ENCODE measurements around the gene HLA-E.
"Not testable (repeated sequence)": the region's sequence is repeated elsewhere in the genome, so short reads cannot be mapped to it uniquely, and the experiment has no call there.

The HLA-E gene

DNA sequence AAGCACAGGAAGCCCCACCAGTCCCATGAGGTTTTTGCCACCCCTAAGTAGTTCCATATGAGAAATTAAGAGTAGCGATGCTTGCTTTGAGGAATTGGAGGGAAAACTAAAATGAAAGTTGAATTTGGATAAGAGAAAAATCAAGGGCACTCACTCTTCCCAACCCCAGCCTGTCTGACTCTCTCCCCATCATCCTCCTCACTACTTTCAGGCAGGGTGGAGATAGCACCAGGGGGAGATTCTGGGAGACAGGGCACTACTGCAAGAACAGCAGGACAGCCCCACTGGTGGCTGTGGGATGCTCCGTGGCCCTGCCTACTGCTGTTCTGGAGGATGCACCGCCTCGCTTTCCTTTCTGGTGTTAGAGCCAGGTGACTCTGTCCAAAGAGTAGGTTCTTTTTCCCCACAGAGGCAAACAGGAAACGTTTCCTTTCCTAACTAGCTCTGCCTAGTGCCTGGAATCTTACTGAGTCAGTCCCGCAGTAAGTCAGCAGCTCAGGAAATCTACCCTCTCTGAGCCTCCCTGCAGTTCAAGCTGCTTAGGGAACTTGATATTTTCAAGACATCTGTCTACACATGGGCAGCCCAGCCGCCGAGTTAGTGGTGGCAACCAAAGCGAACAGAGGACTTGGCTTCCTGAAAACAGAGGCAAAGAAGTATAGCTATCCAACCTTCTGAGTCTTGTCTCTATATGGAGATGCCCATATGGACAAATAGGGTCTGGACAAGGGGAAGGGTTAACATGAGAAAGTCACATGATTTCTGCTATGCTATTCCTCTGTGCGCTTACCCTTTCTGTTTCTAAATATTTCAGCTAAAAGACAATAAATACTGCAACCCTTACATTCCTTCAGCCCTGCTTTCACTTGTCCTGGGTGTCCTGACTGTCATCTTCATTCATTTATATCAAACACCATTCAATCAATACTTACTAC lies 11.4 kb downstream of the HLA-E start:
- no peak for DNase-seq (ENCODE audit: extremely low read depth in 1 of 2, low read depth in 1 of 2)

DNA sequence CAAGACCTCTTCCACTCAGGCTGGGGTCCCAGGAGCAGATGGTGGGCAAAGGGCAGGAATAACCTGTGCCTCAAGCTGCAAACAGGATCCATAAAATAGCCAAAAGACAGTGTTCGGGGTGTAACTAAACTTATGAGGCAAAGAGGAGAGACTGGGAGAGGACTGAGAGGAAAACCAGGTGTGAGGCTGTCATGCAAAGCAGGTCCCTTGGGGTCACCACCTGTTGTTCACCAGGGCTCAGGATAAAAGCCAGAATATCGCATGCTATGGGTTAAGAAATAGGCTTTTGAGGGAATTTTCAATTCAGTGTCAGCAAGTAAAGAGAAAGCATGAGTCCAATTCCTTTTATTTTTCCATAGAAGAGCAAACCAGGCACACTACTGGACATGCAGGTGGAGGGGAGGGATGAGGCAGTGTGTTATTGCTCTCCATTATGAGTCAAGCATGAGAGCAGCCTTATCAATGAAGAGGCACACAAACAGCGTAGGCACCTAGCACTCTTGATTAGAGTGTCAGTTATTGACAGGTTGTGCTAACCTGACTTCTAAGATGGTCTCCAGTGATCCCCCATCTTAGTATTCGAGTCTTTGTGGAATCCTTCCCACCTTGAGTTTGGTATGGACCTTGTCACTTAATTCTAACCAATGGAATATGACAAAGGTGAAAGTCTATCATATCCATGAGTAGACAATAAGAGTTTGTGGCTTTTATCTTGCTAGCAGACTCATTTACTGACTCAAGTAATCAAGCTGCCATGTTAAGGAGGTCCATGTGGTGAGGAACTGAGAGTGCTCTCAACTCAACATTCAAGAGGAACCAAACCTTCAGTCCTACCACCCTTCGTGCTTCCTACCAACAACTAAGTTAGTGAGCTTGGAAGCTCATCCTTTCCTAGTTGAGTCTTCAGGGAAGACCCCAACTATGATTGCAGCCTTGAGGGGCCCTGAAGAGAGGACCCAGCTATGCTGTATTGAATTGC lies 18.8 kb downstream of the HLA-E start:
- no peak for DNase-seq (ENCODE audit: extremely low read depth in 1 of 2, low read depth in 1 of 2)

DNA sequence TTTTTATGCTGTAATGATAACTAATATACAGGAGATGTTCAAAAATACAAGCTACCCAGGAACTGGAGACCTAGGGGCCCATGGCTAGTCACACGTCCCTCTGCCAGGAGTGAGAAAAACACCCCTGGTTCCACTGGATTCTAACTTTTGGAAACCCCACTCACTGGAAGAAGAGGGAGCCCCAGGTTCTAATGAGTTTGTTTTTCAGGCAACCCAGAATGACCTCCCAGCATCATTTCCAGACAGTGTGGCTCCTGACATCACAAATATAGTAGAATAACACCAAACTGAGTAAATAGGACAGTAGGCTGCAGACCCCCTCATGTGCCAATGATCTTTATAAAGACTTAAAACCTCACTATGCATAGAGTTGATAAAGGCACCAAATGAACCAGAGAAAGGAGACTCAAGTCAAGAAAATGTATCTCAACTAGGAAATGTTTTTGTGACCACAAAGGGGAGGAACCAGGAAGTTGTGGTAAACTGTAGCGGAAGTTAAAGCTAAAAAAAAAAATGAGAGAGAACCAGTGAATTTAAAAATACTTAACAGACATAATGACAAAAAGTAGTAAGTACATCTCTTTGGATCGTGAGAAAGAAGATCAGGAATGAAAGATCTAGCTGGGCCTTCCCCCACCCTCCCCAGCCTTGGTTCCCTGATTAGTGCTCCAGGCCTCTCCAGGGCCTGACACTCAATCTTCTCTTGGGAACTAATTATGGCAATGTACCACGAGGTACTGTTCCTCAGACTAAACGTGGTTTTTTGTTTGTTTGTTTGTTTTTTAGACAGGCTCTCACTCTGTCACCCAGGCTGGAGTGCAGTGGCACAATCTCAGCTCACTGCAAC lies 19.8 kb downstream of the HLA-E start:
- DNase-seq (ENCODE audit: extremely low read depth in 1 of 2, low read depth in 1 of 2) = no peak

DNA sequence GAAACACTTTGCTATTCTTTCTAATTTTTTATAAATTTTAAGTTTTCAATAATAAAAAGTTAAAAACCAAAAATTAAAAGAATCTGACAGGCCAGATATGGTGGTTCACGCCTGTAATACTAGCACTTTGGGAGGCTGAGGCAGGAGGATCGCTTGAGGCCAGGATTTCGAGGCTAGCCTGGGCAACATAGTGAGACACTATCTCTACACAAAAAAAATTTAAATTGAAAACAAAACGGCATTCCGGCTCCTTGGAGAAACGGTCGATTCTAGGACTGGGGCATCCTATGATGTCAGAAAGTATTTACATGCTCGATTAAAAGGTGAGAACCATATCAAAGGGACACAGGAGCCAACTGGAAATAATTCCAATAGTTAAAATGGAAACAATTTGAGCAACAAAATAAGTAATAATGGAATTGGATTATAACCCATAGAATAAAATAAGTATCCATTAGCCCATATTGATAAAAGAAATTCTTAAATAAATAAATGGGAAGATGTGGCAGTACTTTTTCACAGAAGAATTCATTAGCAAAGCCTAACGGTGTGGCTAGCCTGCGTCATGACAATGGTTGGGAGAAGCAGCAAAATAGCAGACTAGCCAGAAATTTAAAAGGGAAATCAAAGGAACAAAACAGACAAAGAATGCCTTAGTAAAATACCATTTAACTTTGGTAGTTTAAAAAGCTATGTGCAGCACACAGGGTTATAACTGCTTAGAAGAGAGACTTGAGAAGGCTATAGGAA lies 21.3 kb downstream of the HLA-E start:
- no peak for DNase-seq (ENCODE audit: extremely low read depth in 1 of 2, low read depth in 1 of 2)

DNA sequence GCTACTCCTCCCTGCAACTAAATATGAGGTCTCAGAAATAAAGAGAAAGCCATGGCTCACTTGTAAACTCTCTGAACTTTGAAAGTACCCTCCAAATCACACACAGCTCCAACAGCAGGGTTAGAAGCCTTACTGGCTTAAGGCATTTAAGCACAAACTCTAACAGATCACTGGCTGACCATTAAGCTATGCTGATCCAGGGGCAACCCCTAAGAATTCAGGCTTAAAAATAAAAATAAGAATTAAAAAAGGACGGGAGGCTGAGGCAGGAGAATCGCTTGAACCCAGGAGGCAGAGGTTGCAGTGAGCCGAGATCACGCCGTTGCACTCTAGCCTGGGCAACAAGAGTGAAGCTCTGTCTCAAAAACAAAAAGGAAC lies 21.8 kb downstream of the HLA-E start:
- no peak for DNase-seq (ENCODE audit: extremely low read depth in 1 of 2, low read depth in 1 of 2)

DNA sequence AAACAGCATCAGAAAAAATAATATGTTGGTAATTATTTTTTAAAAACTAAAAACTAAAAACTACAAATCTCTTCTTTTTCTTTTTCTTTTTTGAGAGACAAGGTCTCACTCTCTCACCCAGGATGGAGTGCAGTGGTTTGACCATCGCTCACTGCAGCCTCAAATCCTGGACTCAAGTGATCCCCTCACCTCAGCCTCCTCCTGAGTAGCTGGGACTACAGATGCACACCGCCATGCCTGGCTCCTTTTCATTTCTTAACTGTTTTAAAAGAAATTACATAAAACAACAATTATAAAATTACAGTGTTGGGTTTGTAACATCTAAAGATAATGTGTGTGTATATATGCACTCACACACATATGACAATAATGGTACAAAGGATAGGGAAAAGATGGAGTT lies 24.1 kb downstream of the HLA-E start:
- DNase-seq (ENCODE audit: extremely low read depth in 1 of 2, low read depth in 1 of 2) = no peak

DNA sequence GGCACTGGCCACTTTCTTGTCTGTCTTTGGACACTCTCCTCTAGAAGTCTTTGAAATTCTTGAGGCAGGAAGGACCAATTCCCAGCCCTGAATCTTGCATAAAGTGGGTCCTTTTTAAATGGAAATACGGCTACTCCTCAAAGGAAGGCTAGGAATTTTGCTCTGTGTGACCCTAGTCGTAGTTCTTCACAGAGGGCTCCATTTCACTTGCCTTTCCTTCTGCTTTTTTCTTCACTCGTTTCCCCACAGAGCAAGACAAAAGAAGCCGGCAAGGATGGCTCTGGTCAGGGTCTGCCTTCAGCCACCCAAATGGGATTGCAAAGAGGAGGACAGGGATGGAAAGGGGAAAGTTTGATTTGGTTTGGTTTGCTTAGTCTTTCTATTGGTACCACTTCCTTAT lies 25.8 kb downstream of the HLA-E start:
- DNase-seq (ENCODE audit: extremely low read depth in 1 of 2, low read depth in 1 of 2) = no peak

DNA sequence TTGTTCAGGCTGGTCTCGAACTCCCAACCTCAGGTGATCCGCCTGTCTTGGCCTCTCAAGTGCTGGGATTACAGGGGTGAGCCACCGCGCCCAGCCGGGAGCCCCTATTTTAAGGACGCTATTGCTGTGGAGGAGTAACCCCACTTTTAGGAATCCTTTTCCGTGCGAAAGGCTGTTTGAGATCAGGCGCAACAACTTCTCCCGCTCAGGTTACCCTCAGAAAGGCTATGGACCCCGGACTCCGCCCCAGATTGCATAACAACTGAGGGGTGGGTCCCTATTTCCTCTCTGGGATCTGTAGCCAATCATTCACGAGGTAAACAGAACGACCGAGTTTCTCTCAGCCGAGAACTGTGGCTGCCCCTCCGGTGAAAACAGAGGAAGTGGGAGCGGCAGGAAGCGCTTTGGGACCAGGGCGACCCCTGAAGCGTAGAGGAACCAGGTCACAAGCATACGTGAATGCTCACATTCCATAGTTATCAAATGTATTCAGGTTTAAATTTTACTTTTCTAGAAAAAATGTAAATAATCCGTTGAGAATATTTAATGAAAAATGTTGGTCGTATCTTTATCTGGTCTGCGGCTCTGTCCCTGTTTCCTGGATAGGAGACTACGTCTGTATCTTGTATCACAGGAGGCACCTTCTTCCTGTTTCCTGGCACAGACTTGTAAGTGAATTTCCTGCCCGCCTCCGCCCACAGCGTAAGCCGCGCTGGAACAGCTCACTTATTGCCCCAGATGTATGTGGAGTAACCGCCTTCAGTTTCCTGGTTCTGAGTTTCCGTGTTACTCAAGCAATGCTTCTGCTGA lies 26.8 kb downstream of the HLA-E start:
- DNase-seq (ENCODE audit: extremely low read depth in 1 of 2, low read depth in 1 of 2) = peak; percentile 70 to 77

DNA sequence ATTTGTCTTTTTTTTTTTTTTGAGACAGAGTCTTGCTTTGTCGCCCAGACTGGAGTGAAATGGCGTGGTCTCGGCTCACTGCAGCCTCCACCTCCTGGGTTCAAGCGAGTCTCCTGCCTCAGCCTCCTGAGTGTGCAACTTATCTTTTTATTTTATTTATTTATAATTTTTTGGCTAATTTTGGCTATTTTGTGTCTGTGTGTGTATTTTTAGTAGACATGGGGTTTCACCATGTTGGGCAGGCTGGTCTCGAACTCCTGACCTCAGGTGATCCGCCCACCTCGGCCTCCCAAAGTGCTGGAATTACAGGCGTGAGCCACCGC lies 27.4 kb downstream of the HLA-E start:
- DNase-seq (ENCODE audit: extremely low read depth in 1 of 2, low read depth in 1 of 2) = not testable (repeated sequence)

DNA sequence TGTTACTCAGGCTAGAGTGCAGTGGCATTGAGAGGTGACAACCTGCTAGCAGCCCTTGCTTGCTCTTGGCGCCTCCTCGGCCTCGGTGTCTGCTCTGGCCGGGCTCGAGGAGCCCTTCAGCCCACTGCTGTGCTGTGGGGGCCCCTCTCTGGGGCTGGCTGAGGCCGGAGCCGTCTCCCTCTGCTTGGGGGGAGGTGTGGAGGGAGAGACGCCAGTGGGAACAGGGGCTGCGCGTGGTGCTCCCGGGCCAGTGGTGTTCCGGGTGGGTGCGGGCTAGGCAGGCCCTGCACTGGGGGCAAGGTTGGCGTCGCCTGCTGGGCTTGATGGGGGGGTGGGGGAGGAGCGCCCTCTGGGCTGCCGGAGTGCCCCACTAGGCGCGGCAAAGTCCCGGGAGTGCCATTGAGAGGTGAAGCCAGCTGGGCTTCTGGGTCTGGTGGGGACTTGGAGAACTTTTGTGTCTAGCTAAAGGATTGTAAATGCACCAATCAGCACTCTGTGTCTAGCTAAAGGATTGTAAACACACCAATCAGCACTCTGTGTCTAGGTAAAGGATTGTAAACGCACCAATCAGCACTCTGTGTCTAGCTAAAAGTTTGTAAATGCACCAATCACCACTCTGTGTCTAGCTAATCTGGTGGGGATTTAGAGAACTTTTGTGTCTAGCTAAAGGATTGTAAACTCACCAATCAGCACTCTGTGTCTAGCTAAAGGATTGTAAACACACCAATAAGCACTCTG lies 28.6 kb downstream of the HLA-E start:
- not testable (repeated sequence) for DNase-seq (ENCODE audit: extremely low read depth in 1 of 2, low read depth in 1 of 2)

DNA sequence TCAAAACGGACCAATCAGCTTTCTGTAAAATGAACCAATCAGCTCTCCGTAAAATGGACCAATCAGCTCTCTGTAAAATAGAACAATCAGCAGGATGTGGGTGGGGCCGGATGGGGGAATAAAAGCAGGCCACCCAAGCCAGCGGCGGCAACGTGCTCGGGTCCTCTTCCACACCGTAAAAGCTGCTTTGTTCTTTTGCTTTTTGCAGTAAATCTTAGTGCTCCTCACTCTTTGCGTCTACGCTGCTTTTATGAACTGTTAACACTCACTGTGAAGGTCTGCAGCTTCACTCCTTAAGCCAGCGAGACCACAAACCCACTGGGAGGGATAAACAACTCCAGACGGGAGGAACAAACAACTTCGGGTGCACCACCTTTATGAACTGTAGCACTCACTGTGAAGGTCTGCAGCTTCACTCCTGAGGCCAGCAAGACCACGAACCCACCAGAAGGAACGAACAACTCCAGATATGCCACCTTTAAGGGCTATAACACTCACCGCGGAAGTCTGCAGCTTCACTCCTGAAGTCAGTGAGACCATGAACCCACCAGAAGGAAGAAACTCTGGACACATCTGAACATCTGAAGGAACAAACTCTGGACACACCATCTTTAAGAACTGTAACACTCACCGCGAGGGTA lies 29.3 kb downstream of the HLA-E start:
- DNase-seq (ENCODE audit: extremely low read depth in 1 of 2, low read depth in 1 of 2) = not testable (repeated sequence)

DNA sequence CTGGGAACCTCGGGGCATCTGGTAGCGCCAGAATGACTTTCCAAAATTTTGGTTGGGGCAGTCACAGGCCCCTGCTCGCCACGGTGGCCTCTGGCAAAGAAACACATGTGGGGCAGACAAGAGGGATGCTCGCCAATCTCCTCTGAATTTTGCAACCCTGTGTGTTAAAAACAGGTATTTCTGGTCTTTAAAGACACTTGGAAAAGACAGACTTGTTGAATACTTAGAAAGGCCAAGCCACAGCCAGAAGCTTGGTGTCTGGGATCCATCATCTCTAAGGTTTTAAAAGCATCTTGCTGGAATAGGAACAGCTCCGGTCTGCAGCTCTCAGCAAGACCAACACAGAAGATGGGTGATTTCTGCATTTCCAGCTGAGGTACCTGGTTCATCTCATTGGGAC lies 31.2 kb downstream of the HLA-E start:
- DNase-seq (ENCODE audit: extremely low read depth in 1 of 2, low read depth in 1 of 2) = no peak

DNA sequence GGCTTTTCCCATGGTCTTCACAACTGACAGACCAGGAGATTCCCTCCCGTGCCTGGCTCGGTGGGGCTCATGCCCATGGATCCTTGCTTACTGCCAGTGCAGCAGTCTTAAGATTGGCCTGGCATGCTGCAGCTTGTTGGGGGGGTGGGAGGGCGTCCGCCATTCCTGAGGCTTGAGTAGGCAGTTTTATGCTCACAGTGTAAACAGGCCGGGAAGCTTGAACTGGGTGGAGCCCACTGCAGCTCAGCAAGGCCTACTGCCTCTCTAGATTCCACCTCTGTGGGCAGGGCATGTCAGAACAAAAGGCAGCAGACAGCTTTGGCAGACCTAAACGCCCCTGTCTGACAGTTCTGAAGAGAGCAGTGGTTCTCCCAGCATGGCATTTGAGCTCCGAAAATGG lies 31.8 kb downstream of the HLA-E start:
- DNase-seq (ENCODE audit: extremely low read depth in 1 of 2, low read depth in 1 of 2) = not testable (repeated sequence)

DNA sequence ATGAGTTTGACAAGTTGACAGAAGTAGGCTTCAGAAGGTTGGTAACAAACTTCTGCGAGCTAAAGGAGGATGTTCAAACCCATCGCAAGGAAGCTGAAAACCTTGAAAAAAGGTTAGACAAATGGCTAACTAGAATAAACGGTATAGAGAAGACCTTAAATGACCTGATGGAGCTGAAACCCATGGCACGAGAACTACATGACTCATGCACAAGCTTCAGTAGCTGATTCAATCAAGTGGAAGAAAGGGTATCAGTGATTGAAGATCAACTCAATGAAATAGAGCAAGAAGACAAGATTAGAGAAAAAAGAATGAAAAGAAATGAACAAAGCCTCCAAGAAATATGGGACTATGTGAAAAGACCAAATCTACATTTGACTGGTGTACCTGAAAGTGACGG lies 32.6 kb downstream of the HLA-E start:
- not testable (repeated sequence) for DNase-seq (ENCODE audit: extremely low read depth in 1 of 2, low read depth in 1 of 2)

DNA sequence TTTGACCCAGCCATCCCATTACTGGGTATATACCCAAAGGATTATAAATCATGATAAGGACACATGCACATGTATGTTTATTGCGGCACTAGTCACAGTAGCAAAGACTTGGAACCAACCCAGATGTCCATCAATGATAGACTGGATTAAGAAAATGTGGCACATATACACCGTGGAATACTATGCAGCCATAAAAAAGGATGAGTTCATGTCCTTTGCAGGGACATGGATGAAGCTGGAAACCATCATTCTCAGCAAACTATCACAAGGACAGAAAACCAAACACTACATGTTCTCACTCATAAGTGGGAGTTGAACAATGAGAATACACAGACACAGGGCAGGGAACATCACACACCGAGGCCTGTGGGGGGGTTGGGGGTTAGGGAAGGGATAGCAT lies 37.1 kb downstream of the HLA-E start:
- DNase-seq (ENCODE audit: extremely low read depth in 1 of 2, low read depth in 1 of 2) = not testable (repeated sequence)

DNA sequence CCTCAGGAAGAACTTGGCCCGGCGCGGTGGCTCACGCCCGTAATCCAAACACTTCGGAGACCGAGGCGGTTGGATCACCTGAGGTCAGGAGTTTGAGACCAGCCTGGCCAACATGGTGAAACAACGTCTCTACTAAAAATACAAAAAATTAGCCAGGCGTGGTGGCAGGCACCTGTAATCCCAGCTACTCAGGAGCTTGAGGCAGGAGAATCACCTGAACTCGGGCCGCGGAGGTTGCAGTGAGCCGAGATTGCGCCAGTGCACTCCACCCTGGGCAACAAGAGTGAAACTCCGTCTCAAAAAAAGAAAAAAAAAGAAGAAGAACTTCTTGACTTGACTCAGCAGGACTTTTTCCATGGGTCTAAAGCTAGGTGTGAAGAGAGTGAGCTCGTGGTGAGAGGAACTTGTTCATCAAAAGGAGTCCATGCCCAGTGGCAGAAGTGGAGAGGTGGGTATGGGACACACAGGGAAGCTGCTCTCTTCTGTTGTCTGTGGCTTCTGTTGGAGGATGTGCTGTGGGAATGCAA lies 40.1 kb downstream of the HLA-E start:
- not testable (repeated sequence) for DNase-seq (ENCODE audit: extremely low read depth in 1 of 2, low read depth in 1 of 2)

DNA sequence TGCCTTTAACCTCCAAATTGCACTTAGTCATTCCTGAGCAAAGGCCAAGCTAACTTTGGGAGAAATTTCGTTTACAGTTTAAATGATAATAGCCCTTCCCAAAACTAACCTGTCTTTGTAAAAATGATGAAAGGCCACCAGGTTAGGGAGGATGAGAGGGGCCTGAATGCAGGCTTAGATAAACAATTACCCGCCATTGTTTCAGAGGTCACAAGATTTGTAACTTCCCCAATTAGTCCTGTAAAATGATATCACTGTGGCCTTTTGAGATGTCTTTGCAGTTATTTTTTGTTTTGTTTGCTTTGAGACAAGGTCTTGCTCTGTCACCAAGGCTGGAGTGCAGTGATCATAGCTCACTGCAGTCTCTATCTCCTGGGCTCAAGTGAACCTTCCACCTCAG lies 40.7 kb downstream of the HLA-E start:
- no peak for DNase-seq (ENCODE audit: extremely low read depth in 1 of 2, low read depth in 1 of 2)

Measured in activated CD8-positive, alpha-beta memory T cell treated with anti-CD3 and anti-CD28 coated beads for 1 hour (primary cell).